ENCODE results near the gene TEX54. TPM values are rescaled to one million over a fixed set of nuclear protein-coding genes. Genes with fewer than 3 reads are reported as not detected.

TEX54 gene
- total and polyA plus RNA-seq, 2 of the 13 experiments (the other 11 are each of a cell fraction or from before 2014, with no cell fraction given): not detected

GRCh38 chr11:62839050-62839945, 6.7 kb upstream of the TEX54 start, which contains the start of gene WDR74 (continued):
- TF ChIP-seq, protein P1, sequence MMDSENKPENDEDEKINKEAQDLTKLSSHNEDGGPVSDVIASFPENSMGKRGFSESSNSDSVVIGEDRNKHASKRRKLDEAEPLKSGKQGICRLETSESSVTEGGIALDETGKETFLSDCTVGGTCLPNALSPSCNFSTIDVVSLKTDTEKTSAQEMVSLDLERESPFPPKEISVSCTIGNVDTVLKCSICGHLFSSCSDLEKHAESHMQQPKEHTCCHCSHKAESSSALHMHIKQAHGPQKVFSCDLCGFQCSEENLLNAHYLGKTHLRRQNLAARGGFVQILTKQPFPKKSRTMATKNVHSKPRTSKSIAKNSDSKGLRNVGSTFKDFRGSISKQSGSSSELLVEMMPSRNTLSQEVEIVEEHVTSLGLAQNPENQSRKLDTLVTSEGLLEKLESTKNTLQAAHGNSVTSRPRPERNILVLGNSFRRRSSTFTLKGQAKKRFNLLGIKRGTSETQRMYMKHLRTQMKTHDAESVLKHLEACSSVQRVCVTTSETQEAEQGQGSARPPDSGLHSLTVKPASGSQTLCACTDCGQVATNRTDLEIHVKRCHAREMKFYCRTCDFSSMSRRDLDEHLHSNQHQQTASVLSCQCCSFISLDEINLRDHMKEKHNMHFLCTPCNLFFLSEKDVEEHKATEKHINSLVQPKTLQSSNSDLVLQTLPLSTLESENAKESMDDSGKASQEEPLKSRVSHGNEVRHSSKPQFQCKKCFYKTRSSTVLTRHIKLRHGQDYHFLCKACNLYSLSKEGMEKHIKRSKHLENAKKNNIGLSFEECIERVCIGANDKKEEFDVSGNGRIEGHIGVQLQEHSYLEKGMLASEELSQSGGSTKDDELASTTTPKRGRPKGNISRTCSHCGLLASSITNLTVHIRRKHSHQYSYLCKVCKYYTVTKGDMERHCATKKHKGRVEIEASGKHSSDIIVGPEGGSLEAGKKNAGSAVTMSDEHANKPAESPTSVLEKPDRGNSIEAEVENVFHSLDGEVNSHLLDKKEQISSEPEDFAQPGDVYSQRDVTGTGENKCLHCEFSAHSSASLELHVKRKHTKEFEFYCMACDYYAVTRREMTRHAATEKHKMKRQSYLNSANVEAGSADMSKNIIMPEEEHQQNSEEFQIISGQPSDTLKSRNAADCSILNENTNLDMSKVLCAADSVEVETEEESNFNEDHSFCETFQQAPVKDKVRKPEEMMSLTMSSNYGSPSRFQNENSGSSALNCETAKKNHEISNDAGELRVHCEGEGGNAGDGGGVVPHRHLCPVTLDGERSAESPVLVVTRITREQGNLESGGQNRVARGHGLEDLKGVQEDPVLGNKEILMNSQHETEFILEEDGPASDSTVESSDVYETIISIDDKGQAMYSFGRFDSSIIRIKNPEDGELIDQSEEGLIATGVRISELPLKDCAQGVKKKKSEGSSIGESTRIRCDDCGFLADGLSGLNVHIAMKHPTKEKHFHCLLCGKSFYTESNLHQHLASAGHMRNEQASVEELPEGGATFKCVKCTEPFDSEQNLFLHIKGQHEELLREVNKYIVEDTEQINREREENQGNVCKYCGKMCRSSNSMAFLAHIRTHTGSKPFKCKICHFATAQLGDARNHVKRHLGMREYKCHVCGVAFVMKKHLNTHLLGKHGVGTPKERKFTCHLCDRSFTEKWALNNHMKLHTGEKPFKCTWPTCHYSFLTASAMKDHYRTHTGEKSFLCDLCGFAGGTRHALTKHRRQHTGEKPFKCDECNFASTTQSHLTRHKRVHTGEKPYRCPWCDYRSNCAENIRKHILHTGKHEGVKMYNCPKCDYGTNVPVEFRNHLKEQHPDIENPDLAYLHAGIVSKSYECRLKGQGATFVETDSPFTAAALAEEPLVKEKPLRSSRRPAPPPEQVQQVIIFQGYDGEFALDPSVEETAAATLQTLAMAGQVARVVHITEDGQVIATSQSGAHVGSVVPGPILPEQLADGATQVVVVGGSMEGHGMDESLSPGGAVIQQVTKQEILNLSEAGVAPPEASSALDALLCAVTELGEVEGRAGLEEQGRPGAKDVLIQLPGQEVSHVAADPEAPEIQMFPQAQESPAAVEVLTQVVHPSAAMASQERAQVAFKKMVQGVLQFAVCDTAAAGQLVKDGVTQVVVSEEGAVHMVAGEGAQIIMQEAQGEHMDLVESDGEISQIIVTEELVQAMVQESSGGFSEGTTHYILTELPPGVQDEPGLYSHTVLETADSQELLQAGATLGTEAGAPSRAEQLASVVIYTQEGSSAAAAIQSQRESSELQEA (CRISPR knock-in tag; IDR thresholded peaks at IDR 0.05; ENCODE audit: not compliant biosample characterization): no peak
- TF ChIP-seq, protein P2, sequence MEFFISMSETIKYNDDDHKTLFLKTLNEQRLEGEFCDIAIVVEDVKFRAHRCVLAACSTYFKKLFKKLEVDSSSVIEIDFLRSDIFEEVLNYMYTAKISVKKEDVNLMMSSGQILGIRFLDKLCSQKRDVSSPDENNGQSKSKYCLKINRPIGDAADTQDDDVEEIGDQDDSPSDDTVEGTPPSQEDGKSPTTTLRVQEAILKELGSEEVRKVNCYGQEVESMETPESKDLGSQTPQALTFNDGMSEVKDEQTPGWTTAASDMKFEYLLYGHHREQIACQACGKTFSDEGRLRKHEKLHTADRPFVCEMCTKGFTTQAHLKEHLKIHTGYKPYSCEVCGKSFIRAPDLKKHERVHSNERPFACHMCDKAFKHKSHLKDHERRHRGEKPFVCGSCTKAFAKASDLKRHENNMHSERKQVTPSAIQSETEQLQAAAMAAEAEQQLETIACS (CRISPR knock-in tag; IDR thresholded peaks at IDR 0.05): no peak
- TF ChIP-seq MBD4 (IDR thresholded peaks at IDR 0.05; ENCODE audit: borderline replicate concordance, low read length) (no peak), ZMAT5 (CRISPR knock-in tag; IDR thresholded peaks at IDR 0.05; ENCODE audit: borderline replicate concordance, low read depth) (no peak), ZFP37 (CRISPR knock-in tag; IDR thresholded peaks at IDR 0.05; ENCODE audit: borderline replicate concordance) (no peak; the same call in 1 of the 2 replicates), ZNF674 (CRISPR knock-in tag; IDR thresholded peaks at IDR 0.05; ENCODE audit: low read depth) (peak; percentile 69; the same call in 1 of the 2 replicates), KAT7 (CRISPR knock-in tag; IDR thresholded peaks at IDR 0.05; ENCODE audit: borderline replicate concordance) (no peak; the same call in 1 of the 2 replicates), ZNF782 (CRISPR knock-in tag; IDR thresholded peaks at IDR 0.05; ENCODE audit: borderline replicate concordance) (peak; percentile 79; the same call in 1 of the 2 replicates), HMG20B (CRISPR knock-in tag; conservative IDR thresholded peaks at IDR 0.05) (no peak), YY1 (IDR thresholded peaks at IDR 0.05; ENCODE audit: insufficient read depth, insufficient replicate concordance, low read depth, low read length) (peak; percentile 97), ZNF460 (CRISPR knock-in tag; IDR thresholded peaks at IDR 0.05; ENCODE audit: borderline replicate concordance) (no peak; the same call in 1 of the 2 replicates), KAT2B (IDR thresholded peaks at IDR 0.05; ENCODE audit: borderline replicate concordance, low read depth, low read length) (no peak), SRSF4 (IDR thresholded peaks at IDR 0.05; ENCODE audit: low read depth, low read length, poor library complexity, severe bottlenecking) (no peak), ELF1 (CRISPR knock-in tag; IDR thresholded peaks at IDR 0.05) (peak; percentile 99), SIN3B (IDR thresholded peaks at IDR 0.05; ENCODE audit: low read length) (peak; percentile 97), IKZF4 (CRISPR knock-in tag; IDR thresholded peaks at IDR 0.05; ENCODE audit: borderline replicate concordance, low read depth, not compliant biosample characterization) (no peak)
- TF ChIP-seq, protein P3, sequence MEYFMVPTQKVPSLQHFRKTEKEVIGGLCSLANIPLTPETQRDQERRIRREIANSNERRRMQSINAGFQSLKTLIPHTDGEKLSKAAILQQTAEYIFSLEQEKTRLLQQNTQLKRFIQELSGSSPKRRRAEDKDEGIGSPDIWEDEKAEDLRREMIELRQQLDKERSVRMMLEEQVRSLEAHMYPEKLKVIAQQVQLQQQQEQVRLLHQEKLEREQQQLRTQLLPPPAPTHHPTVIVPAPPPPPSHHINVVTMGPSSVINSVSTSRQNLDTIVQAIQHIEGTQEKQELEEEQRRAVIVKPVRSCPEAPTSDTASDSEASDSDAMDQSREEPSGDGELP (IDR thresholded peaks at IDR 0.05; ENCODE audit: borderline replicate concordance, low read depth): peak; percentile 41; the same call in 1 of the 2 replicates
